HepG2 (cell line): ENCODE data around the gene LRRC8E. TPM values are rescaled to one million over a fixed set of nuclear protein-coding genes. Genes with fewer than 3 reads are reported as not detected.

Source experiments
- BRD4 ChIP-seq: sonication (generic); formaldehyde crosslinking; IDR thresholded peaks from 2 replicates; pipeline ENCODE4 v1.4.0; 2020; ENCODE audit warnings: missing genetic modification reagents
- CEBPG ChIP-seq: IDR thresholded peaks from 2 replicates; pipeline ENCODE4 v1.6.1; 2016
- DDIT3 ChIP-seq: sonication (generic); formaldehyde crosslinking; IDR thresholded peaks from 2 replicates; pipeline ENCODE4 v1.4.0; 2020; ENCODE audit warnings: mild to moderate bottlenecking, missing genetic modification reagents
- ELF3 ChIP-seq: IDR thresholded peaks from 2 replicates; pipeline ENCODE4 v1.6.1; 2016; ENCODE audit warnings: missing genetic modification reagents, missing compliant biosample characterization
- FUBP1 ChIP-seq: sonication (generic); formaldehyde crosslinking; IDR thresholded peaks from 2 replicates; pipeline ENCODE4 v1.5.1; 2020; ENCODE audit warnings: missing genetic modification reagents, mild to moderate bottlenecking, borderline replicate concordance
- GTF2F1 ChIP-seq: fragments of 150-350 bp; IDR thresholded peaks from 2 replicates; pipeline ENCODE4 v1.6.1; 2014; ENCODE audit warnings: low read length
- HOXD1 ChIP-seq: sonication (generic); formaldehyde crosslinking; IDR thresholded peaks from 2 replicates; pipeline ENCODE4 v1.5.0; 2020; ENCODE audit warnings: missing genetic modification reagents
- ISL2 ChIP-seq: sonication (generic); formaldehyde crosslinking; IDR thresholded peaks from 2 replicates; pipeline ENCODE4 v1.5.0; 2020; ENCODE audit warnings: missing genetic modification reagents
- KDM4B ChIP-seq: sonication (generic); formaldehyde crosslinking; IDR thresholded peaks from 2 replicates; pipeline ENCODE4 v1.4.0; 2020; ENCODE audit warnings: missing genetic modification reagents
- MXD4 ChIP-seq: IDR thresholded peaks from 2 replicates; pipeline ENCODE4 v1.6.1; 2016; ENCODE audit warnings: mild to moderate bottlenecking, missing biosample characterization, missing genetic modification reagents
- MZF1 ChIP-seq: sonication (generic); formaldehyde crosslinking; IDR thresholded peaks from 2 replicates; pipeline ENCODE4 v1.8.1; 2023; ENCODE audit warnings: mild to moderate bottlenecking, missing genetic modification reagents, borderline replicate concordance
- SIN3B ChIP-seq: fragments of 150-350 bp; IDR thresholded peaks from 2 replicates; pipeline ENCODE4 v1.6.1; 2014; ENCODE audit warnings: low read length
- TBP ChIP-seq: sonication (generic); formaldehyde crosslinking; IDR thresholded peaks from 2 replicates; pipeline ENCODE4 v1.5.0; 2020; ENCODE audit warnings: missing genetic modification reagents
- ZFP36L1 ChIP-seq: sonication (generic); formaldehyde crosslinking; IDR thresholded peaks from 2 replicates; pipeline ENCODE4 v1.8.0; 2022; ENCODE audit warnings: mild to moderate bottlenecking, missing genetic modification reagents, moderate library complexity
- ZNF274 ChIP-seq: sonication (generic); formaldehyde crosslinking; IDR thresholded peaks from 2 replicates; pipeline ENCODE4 v1.5.1; 2020; ENCODE audit warnings: mild to moderate bottlenecking, missing genetic modification reagents
- ZNF292 ChIP-seq: sonication (generic); formaldehyde crosslinking; IDR thresholded peaks from 2 replicates; pipeline ENCODE4 v1.8.1; 2022; ENCODE audit warnings: mild to moderate bottlenecking, low read depth, missing genetic modification reagents, borderline replicate concordance
- ZNF333 ChIP-seq: sonication (generic); formaldehyde crosslinking; IDR thresholded peaks from 2 replicates; pipeline ENCODE4 v1.4.0; 2020; ENCODE audit warnings: mild to moderate bottlenecking, missing genetic modification reagents, borderline replicate concordance
- ZNF432 ChIP-seq: sonication (generic); formaldehyde crosslinking; IDR thresholded peaks from 2 replicates; pipeline ENCODE4 v1.5.0; 2020; ENCODE audit warnings: missing genetic modification reagents, mild to moderate bottlenecking, borderline replicate concordance
- ZNF720 ChIP-seq: sonication (generic); formaldehyde crosslinking; IDR thresholded peaks from 2 replicates; pipeline ENCODE4 v1.4.0; 2020; ENCODE audit warnings: missing genetic modification reagents
- ZSCAN25 ChIP-seq: sonication (generic); formaldehyde crosslinking; IDR thresholded peaks from 2 replicates; pipeline ENCODE4 v1.8.0; 2022; ENCODE audit warnings: mild to moderate bottlenecking, missing genetic modification reagents
- polyA plus RNA-seq, 8 experiments: library from polyadenylated mRNA; depleted of rRNA in 3 of 8; stranded (reverse) in 7 of 8; unstranded in 1 of 8; fragments of >200 nt; fragmentation: Illumina TruSeq in 4 of 8; extraction: Trizol in 4 of 8; gene quantifications; 2 replicates each; pipeline versions ENCODE4 v1.2.1 to v1.2.3, GENCODE V29; 2011 to 2016; ENCODE audit warnings: low read depth in 4 of 8, missing spikeins in 1 of 8, mixed read lengths in 1 of 8; ENCODE audit not compliant: insufficient read depth in 1 of 8
- total RNA-seq, 5 experiments: library from RNA; depleted of rRNA; stranded (reverse); fragments of >200 nt; fragmentation: Illumina TruSeq; extraction: Trizol; gene quantifications; 2 replicates each; pipeline ENCODE4 v1.2.3, GENCODE V29; 2016; ENCODE audit warnings: low read depth in 1 of 5
- TF ChIP-seq, protein P1 (sequence below), 2 experiments: fragments of 450-650 bp in 1 of 2; sonication (generic) in 1 of 2; formaldehyde crosslinking; IDR thresholded peaks; 2 replicates each; pipeline versions ENCODE4 v1.5.0 to v1.8.0; 2020 to 2022; ENCODE audit warnings: mild to moderate bottlenecking in 1 of 2, missing genetic modification reagents in 1 of 2
- TF ChIP-seq, protein P2 (sequence below): sonication (generic); formaldehyde crosslinking; IDR thresholded peaks from 2 replicates; pipeline ENCODE4 v1.4.0; 2020; ENCODE audit warnings: missing genetic modification reagents, borderline replicate concordance
- TF ChIP-seq, protein P3 (sequence below), 2 experiments: sonication (generic) in 1 of 2; formaldehyde crosslinking in 1 of 2; IDR thresholded peaks; 2 replicates each; pipeline versions ENCODE4 v1.5.1 to v1.6.1; 2011 to 2020; ENCODE audit warnings: borderline replicate concordance in 1 of 2, low read depth in 1 of 2, low read length in 1 of 2, mild to moderate bottlenecking in 1 of 2, missing genetic modification reagents in 1 of 2, moderate library complexity in 1 of 2

LRRC8E gene
- total and polyA plus RNA-seq, 2 of the 13 experiments (the other 11 are each of a cell fraction or from before 2014, with no cell fraction given), result 8.0 to 10.3 TPM

GRCh38 chr19:7897292-7897691, 9.0 kb downstream of the LRRC8E start (continued):
- no peak for TF ChIP-seq ZSCAN25 (CRISPR knock-in tag)
- TF ChIP-seq ELF3 (CRISPR knock-in tag), result no peak
- no peak for TF ChIP-seq BRD4 (CRISPR knock-in tag)
- TF ChIP-seq, protein P1, sequence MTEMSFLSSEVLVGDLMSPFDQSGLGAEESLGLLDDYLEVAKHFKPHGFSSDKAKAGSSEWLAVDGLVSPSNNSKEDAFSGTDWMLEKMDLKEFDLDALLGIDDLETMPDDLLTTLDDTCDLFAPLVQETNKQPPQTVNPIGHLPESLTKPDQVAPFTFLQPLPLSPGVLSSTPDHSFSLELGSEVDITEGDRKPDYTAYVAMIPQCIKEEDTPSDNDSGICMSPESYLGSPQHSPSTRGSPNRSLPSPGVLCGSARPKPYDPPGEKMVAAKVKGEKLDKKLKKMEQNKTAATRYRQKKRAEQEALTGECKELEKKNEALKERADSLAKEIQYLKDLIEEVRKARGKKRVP (CRISPR knock-in tag; IDR thresholded peaks at IDR 0.05), result no peak
- 0 out of 2 replicates have a peak, but pooled peaks have one; percentile 31 for TF ChIP-seq ISL2 (CRISPR knock-in tag)
- no peak for TF ChIP-seq SIN3B
- no peak for TF ChIP-seq KDM4B (CRISPR knock-in tag)
- no peak for TF ChIP-seq ZNF432 (CRISPR knock-in tag)
- no peak for TF ChIP-seq GTF2F1
- no peak for TF ChIP-seq FUBP1 (CRISPR knock-in tag)
- no peak for TF ChIP-seq ZNF333 (CRISPR knock-in tag)
- no peak for TF ChIP-seq DDIT3 (CRISPR knock-in tag)
- TF ChIP-seq CEBPG (CRISPR knock-in tag), result peak; percentile 88
- no peak for TF ChIP-seq HOXD1 (CRISPR knock-in tag)
- TF ChIP-seq TBP (CRISPR knock-in tag), result no peak
- no peak for TF ChIP-seq ZNF292 (CRISPR knock-in tag)
- TF ChIP-seq ZNF274, result no peak
- TF ChIP-seq, protein P2, sequence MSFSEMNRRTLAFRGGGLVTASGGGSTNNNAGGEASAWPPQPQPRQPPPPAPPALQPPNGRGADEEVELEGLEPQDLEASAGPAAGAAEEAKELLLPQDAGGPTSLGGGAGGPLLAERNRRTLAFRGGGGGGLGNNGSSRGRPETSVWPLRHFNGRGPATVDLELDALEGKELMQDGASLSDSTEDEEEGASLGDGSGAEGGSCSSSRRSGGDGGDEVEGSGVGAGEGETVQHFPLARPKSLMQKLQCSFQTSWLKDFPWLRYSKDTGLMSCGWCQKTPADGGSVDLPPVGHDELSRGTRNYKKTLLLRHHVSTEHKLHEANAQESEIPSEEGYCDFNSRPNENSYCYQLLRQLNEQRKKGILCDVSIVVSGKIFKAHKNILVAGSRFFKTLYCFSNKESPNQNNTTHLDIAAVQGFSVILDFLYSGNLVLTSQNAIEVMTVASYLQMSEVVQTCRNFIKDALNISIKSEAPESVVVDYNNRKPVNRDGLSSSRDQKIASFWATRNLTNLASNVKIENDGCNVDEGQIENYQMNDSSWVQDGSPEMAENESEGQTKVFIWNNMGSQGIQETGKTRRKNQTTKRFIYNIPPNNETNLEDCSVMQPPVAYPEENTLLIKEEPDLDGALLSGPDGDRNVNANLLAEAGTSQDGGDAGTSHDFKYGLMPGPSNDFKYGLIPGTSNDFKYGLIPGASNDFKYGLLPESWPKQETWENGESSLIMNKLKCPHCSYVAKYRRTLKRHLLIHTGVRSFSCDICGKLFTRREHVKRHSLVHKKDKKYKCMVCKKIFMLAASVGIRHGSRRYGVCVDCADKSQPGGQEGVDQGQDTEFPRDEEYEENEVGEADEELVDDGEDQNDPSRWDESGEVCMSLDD (CRISPR knock-in tag), result no peak
- no peak for TF ChIP-seq MZF1
- TF ChIP-seq ZFP36L1 (CRISPR knock-in tag), result no peak
- no peak for TF ChIP-seq MXD4 (CRISPR knock-in tag)
- TF ChIP-seq, protein P3, sequence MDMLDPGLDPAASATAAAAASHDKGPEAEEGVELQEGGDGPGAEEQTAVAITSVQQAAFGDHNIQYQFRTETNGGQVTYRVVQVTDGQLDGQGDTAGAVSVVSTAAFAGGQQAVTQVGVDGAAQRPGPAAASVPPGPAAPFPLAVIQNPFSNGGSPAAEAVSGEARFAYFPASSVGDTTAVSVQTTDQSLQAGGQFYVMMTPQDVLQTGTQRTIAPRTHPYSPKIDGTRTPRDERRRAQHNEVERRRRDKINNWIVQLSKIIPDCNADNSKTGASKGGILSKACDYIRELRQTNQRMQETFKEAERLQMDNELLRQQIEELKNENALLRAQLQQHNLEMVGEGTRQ (IDR thresholded peaks at IDR 0.05; ENCODE audit: low read depth, low read length), result no peak
- TF ChIP-seq, protein P3 (CRISPR knock-in tag; IDR thresholded peaks at IDR 0.05; ENCODE audit: borderline replicate concordance), result no peak
- no peak for TF ChIP-seq ZNF720 (CRISPR knock-in tag)
